ENCODE measurements around the gene RP2.
A peak's percentile ranks its signal among the peaks of the same experiment; 100 is the strongest.

The RP2 gene

GRCh38 chrX:46898207-46898606 lies 61.4 kb downstream of the RP2 start:
- H3K4me3 ChIP-seq (ENCODE audit: low read depth, low read length) = no peak overlapping the region
- TF ChIP-seq CTCF (IDR thresholded peaks at IDR 0.05; ENCODE audit: borderline replicate concordance, insufficient read depth, low read depth, low read length) = no peak

GRCh38 chrX:46903458-46904242 lies 66.8 kb downstream of the RP2 start:
- TF ChIP-seq CTCF (IDR thresholded peaks at IDR 0.05; ENCODE audit: borderline replicate concordance, insufficient read depth, low read depth, low read length) = peak; percentile 69
- peak overlapping the region; percentile 19 for H3K4me3 ChIP-seq (ENCODE audit: low read depth, low read length)

GRCh38 chrX:46904626-46905025 lies 67.8 kb downstream of the RP2 start:
- H3K4me3 ChIP-seq (ENCODE audit: low read depth, low read length) = no peak overlapping the region
- no peak for TF ChIP-seq CTCF (IDR thresholded peaks at IDR 0.05; ENCODE audit: borderline replicate concordance, insufficient read depth, low read depth, low read length)

GRCh38 chrX:46910415-46910814 lies 73.6 kb downstream of the RP2 start:
- TF ChIP-seq CTCF (IDR thresholded peaks at IDR 0.05; ENCODE audit: borderline replicate concordance, insufficient read depth, low read depth, low read length) = no peak
- no peak overlapping the region for H3K4me3 ChIP-seq (ENCODE audit: low read depth, low read length)

GRCh38 chrX:46912098-46912602 lies 75.3 kb downstream of the RP2 start, which contains the start of gene JADE3:
Gene JADE3 (plus strand): TSS chrX:46912421. CDS start chrX:46984895, 72,474 bp downstream.
- H3K4me3 ChIP-seq (ENCODE audit: low read depth, low read length) = peak within 1 kb of the TSS; percentile 14
- TF ChIP-seq CTCF (IDR thresholded peaks at IDR 0.05; ENCODE audit: borderline replicate concordance, insufficient read depth, low read depth, low read length) = no peak

GRCh38 chrX:46912603-46913491 lies 76.0 kb downstream of the RP2 start:
- H3K4me3 ChIP-seq (ENCODE audit: low read depth, low read length) = peak overlapping the region; percentile 14

More at GRCh38 chrX:46912603-46913491, 76.0 kb downstream of the RP2 start:
- peak; percentile 58 for TF ChIP-seq CTCF (IDR thresholded peaks at IDR 0.05; ENCODE audit: borderline replicate concordance, insufficient read depth, low read depth, low read length)
